GM12873 (cell line): ENCODE measurements around the gene ANKRD63.
A peak's percentile ranks its signal among the peaks of the same experiment; 100 is the strongest.

Experiments
- CTCF ChIP-seq: IDR thresholded peaks from 2 replicates; pipeline ENCODE4 v1.5.1; 2012; ENCODE audit warnings: low read depth, mild to moderate bottlenecking, moderate library complexity, low read length, control low read depth; ENCODE audit not compliant: insufficient read depth; ENCODE audit errors: missing control alignments

Gene ANKRD63

DNA sequence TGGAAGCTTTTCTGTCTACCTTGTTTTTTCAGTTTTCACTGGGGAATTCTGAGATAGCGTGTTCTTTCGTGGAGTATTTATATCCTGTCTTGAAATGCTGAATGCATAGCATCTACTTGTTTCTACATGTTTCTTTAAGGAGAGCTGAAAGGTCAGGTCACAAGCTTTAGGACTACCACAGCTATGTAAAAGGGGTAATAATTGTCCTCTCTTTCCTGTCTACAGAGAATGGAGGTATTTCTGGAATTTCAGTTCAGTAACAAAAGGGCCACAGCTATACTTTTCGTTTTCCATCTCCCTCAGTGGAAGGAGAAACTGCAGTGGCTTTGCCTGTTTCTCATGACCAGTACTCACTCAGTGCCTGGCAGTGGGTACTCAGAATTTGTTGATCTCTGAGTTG, 45.3 kb upstream of the ANKRD63 start:
- no peak for TF ChIP-seq CTCF

GRCh38 chr15:40327457-40327856, 44.6 kb upstream of the ANKRD63 start:
- TF ChIP-seq CTCF: no peak

GRCh38 chr15:40325700-40326099, 42.8 kb upstream of the ANKRD63 start:
- TF ChIP-seq CTCF: no peak

GRCh38 chr15:40325188-40325587, 42.3 kb upstream of the ANKRD63 start:
- TF ChIP-seq CTCF: no peak

GRCh38 chr15:40323953-40324937, 41.4 kb upstream of the ANKRD63 start:
- no peak for TF ChIP-seq CTCF

- TF ChIP-seq CTCF: peak; percentile 52
These were observed 40.5 kb upstream of the ANKRD63 start, which contains the start of gene INAFM2 for GRCh38 chr15:40323239-40323952. Gene INAFM2 (plus strand): TSS chr15:40323692. CDS start chr15:40324056, 364 bp downstream.
